HepG2 (cell line): ENCODE data around the gene ZXDC. TPM values are rescaled to one million over a fixed set of nuclear protein-coding genes. Genes with fewer than 3 reads are reported as not detected.

Experiments used
- BORCS8-MEF2B ChIP-seq: sonication (generic); formaldehyde crosslinking; IDR thresholded peaks from 2 replicates; pipeline ENCODE4 v1.8.0; 2022; ENCODE audit warnings: mild to moderate bottlenecking, missing genetic modification reagents
- DMTF1 ChIP-seq: sonication (generic); formaldehyde crosslinking; IDR thresholded peaks from 2 replicates; pipeline ENCODE4 v1.4.0; 2020; ENCODE audit warnings: mild to moderate bottlenecking, missing genetic modification reagents
- E2F1 ChIP-seq: sonication (generic); formaldehyde crosslinking; IDR thresholded peaks from 2 replicates; pipeline ENCODE4 v1.5.0; 2020; ENCODE audit warnings: missing genetic modification reagents
- EP300 ChIP-seq, 3 experiments: sonication (generic) in 1 of 3; formaldehyde crosslinking in 1 of 3; IDR thresholded peaks; 2 replicates each; pipeline versions ENCODE4 v1.5.1 to v1.6.1; 2011 to 2020; ENCODE audit warnings: low read depth in 2 of 3, low read length in 2 of 3, borderline replicate concordance in 1 of 3, improper control_type of control experiment in 1 of 3, mild to moderate bottlenecking in 1 of 3, missing genetic modification reagents in 1 of 3, moderate library complexity in 1 of 3
- ETV5 ChIP-seq: IDR thresholded peaks from 2 replicates; pipeline ENCODE4 v1.6.1; 2018; ENCODE audit warnings: missing biosample characterization, missing genetic modification reagents, inconsistent platforms, borderline replicate concordance
- FOXO1 ChIP-seq: sonication (generic); formaldehyde crosslinking; IDR thresholded peaks from 2 replicates; pipeline ENCODE4 v1.4.0; 2020; ENCODE audit warnings: missing genetic modification reagents
- IRF2 ChIP-seq: IDR thresholded peaks from 2 replicates; pipeline ENCODE4 v1.6.1; 2018; ENCODE audit warnings: missing genetic modification reagents, missing compliant biosample characterization
- NFE2 ChIP-seq: sonication (generic); formaldehyde crosslinking; IDR thresholded peaks from 2 replicates; pipeline ENCODE4 v1.4.0; 2020; ENCODE audit warnings: missing genetic modification reagents
- SAP130 ChIP-seq: IDR thresholded peaks from 2 replicates; pipeline ENCODE4 v1.6.1; 2016; ENCODE audit warnings: low read depth
- SIX4 ChIP-seq: sonication (generic); formaldehyde crosslinking; IDR thresholded peaks from 2 replicates; pipeline ENCODE4 v1.4.0; 2020; ENCODE audit warnings: missing genetic modification reagents
- SP1 ChIP-seq, 2 experiments: fragments of 450-650 bp in 1 of 2; sonication (generic) in 1 of 2; formaldehyde crosslinking in 1 of 2; IDR thresholded peaks; 2 replicates each; pipeline versions ENCODE4 v1.4.0 to v1.6.1; 2016 to 2020; ENCODE audit warnings: missing genetic modification reagents in 1 of 2
- SSRP1 ChIP-seq: IDR thresholded peaks from 2 replicates; pipeline ENCODE4 v1.6.1; 2016; ENCODE audit warnings: control low read depth
- TEF ChIP-seq: sonication (generic); formaldehyde crosslinking; IDR thresholded peaks from 2 replicates; pipeline ENCODE4 v1.5.0; 2020; ENCODE audit warnings: missing genetic modification reagents
- ZBTB37 ChIP-seq: sonication (generic); formaldehyde crosslinking; IDR thresholded peaks from 2 replicates; pipeline ENCODE4 v1.4.0; 2020; ENCODE audit warnings: mild to moderate bottlenecking, missing genetic modification reagents
- ZBTB7A ChIP-seq: sonication (generic); formaldehyde crosslinking; IDR thresholded peaks from 2 replicates; pipeline ENCODE4 v1.8.0; 2022; ENCODE audit warnings: mild to moderate bottlenecking, missing genetic modification reagents
- ZGPAT ChIP-seq: IDR thresholded peaks from 2 replicates; pipeline ENCODE4 v1.6.1; 2016; ENCODE audit warnings: mild to moderate bottlenecking
- ZKSCAN1 ChIP-seq: fragments of 150-350 bp; IDR thresholded peaks from 2 replicates; pipeline ENCODE4 v1.6.1; 2014; ENCODE audit warnings: low read length
- ZNF234 ChIP-seq: sonication (generic); formaldehyde crosslinking; conservative IDR thresholded peaks from 2 replicates; pipeline ENCODE4 v1.5.1; 2020; ENCODE audit warnings: mild to moderate bottlenecking, missing genetic modification reagents
- ZNF343 ChIP-seq: sonication (generic); formaldehyde crosslinking; IDR thresholded peaks from 2 replicates; pipeline ENCODE4 v1.4.0; 2020; ENCODE audit warnings: mild to moderate bottlenecking, missing genetic modification reagents
- ZNF350 ChIP-seq: sonication (generic); formaldehyde crosslinking; IDR thresholded peaks from 2 replicates; pipeline ENCODE4 v1.4.0; 2020; ENCODE audit warnings: mild to moderate bottlenecking, low read depth, missing genetic modification reagents, borderline replicate concordance
- ZNF660 ChIP-seq: sonication (generic); formaldehyde crosslinking; IDR thresholded peaks from 2 replicates; pipeline ENCODE4 v1.5.1; 2020; ENCODE audit warnings: mild to moderate bottlenecking, low read depth, missing genetic modification reagents, borderline replicate concordance
- ZSCAN12 ChIP-seq: sonication (generic); formaldehyde crosslinking; IDR thresholded peaks from 2 replicates; pipeline ENCODE4 v1.9.0; 2021; ENCODE audit warnings: mild to moderate bottlenecking, missing genetic modification reagents
- polyA plus RNA-seq, 8 experiments: library from polyadenylated mRNA; depleted of rRNA in 3 of 8; stranded (reverse) in 7 of 8; unstranded in 1 of 8; fragments of >200 nt; fragmentation: Illumina TruSeq in 4 of 8; extraction: Trizol in 4 of 8; gene quantifications; 2 replicates each; pipeline versions ENCODE4 v1.2.1 to v1.2.3, GENCODE V29; 2011 to 2016; ENCODE audit warnings: low read depth in 4 of 8, missing spikeins in 1 of 8, mixed read lengths in 1 of 8; ENCODE audit not compliant: insufficient read depth in 1 of 8
- total RNA-seq, 5 experiments: library from RNA; depleted of rRNA; stranded (reverse); fragments of >200 nt; fragmentation: Illumina TruSeq; extraction: Trizol; gene quantifications; 2 replicates each; pipeline ENCODE4 v1.2.3, GENCODE V29; 2016; ENCODE audit warnings: low read depth in 1 of 5

The ZXDC gene
- total and polyA plus RNA-seq, 2 of the 13 experiments (the other 11 are each of a cell fraction or from before 2014, with no cell fraction given): 17.6 to 21.2 TPM

- no peak for TF ChIP-seq ZBTB37 (CRISPR knock-in tag)
- TF ChIP-seq SIX4 (CRISPR knock-in tag): no peak
- TF ChIP-seq ZBTB7A: no peak
- peak; percentile 71 for TF ChIP-seq SAP130
- no peak for TF ChIP-seq NFE2 (CRISPR knock-in tag)
- TF ChIP-seq ZKSCAN1: no peak
- no peak for TF ChIP-seq SSRP1 (CRISPR knock-in tag)
- TF ChIP-seq ZNF660 (CRISPR knock-in tag): no peak
- 0 out of 2 replicates have a peak, but pooled peaks have one; percentile 44 for TF ChIP-seq ZNF343 (CRISPR knock-in tag)
- TF ChIP-seq BORCS8-MEF2B (CRISPR knock-in tag): no peak
- TF ChIP-seq ZSCAN12 (CRISPR knock-in tag): no peak
- TF ChIP-seq FOXO1 (CRISPR knock-in tag): peak; percentile 94
- peak; percentile 73; the same call in 1 of the 2 replicates for TF ChIP-seq TEF
- no peak for TF ChIP-seq DMTF1 (CRISPR knock-in tag)
- peak; percentile 60; the same call in 1 of the 2 replicates for TF ChIP-seq IRF2 (CRISPR knock-in tag)
- 0 out of 4 replicates have a peak, but pooled peaks of 1 of the 2 experiments have one; percentile 17 for TF ChIP-seq EP300 (IDR thresholded peaks at IDR 0.05; ENCODE audit: low read depth in 2 of 2, low read length in 2 of 2)
- no peak; the same call in none of the 2 replicates for TF ChIP-seq EP300 (CRISPR knock-in tag; IDR thresholded peaks at IDR 0.05; ENCODE audit: borderline replicate concordance)
- TF ChIP-seq ZNF234: no peak
- no peak for TF ChIP-seq E2F1 (CRISPR knock-in tag)
- no peak for TF ChIP-seq SP1 (IDR thresholded peaks at IDR 0.05)
- no peak for TF ChIP-seq SP1 (CRISPR knock-in tag; IDR thresholded peaks at IDR 0.05)
- TF ChIP-seq ZGPAT (CRISPR knock-in tag): peak; percentile 74; the same call in 1 of the 2 replicates
- peak; percentile 40; the same call in 1 of the 2 replicates for TF ChIP-seq ETV5
- peak; percentile 36; the same call in 1 of the 2 replicates for TF ChIP-seq ZNF350 (CRISPR knock-in tag)
Measured at GRCh38 chr3:126389112-126389793, 86.4 kb downstream of the ZXDC start (continued).
